Mesenchymal stem cell (in vitro differentiated cells and primary cell): ENCODE results near the gene USP36. TPM values are rescaled to one million over a fixed set of nuclear protein-coding genes. Genes with fewer than 3 reads are reported as not detected.
"Not testable (repeated sequence)": the region's sequence is repeated elsewhere in the genome, so short reads cannot be mapped to it uniquely, and the experiment has no call there.

Experiments used
- DNase-seq: peaks from one replicate; pipeline ENCODE4 v3.0.0-alpha.2; 2013
- H2AFZ ChIP-seq: one replicate; pipeline ENCODE4 v1.6.1; 2013; ENCODE audit warnings: low read depth, mild to moderate bottlenecking, control low read depth, inconsistent platforms, low read length, moderate library complexity
- H2AK5ac ChIP-seq: 2 replicates; pipeline ENCODE4 v1.6.1; 2013; ENCODE audit warnings: low read length, moderate library complexity, mild to moderate bottlenecking, inconsistent platforms; ENCODE audit not compliant: severe bottlenecking
- H2BK120ac ChIP-seq: one replicate; pipeline ENCODE4 v1.6.1; 2013; ENCODE audit warnings: low read depth, mild to moderate bottlenecking, inconsistent platforms, low read length, moderate library complexity
- H2BK12ac ChIP-seq, 2 experiments: one replicate each; pipeline ENCODE4 v1.6.1; 2013; ENCODE audit warnings: inconsistent platforms in 2 of 2, low read length in 2 of 2, mild to moderate bottlenecking in 2 of 2, moderate library complexity in 2 of 2, control low read depth in 1 of 2
- H2BK15ac ChIP-seq: one replicate; pipeline ENCODE4 v1.6.1; 2013; ENCODE audit warnings: mild to moderate bottlenecking, low read depth, inconsistent platforms; ENCODE audit not compliant: poor library complexity, severe bottlenecking
- H2BK5ac ChIP-seq: 2 replicates; pipeline ENCODE4 v1.6.1; 2013; ENCODE audit warnings: low read depth, mild to moderate bottlenecking, low read length, control low read depth, inconsistent platforms; ENCODE audit not compliant: poor library complexity, severe bottlenecking
- H3K14ac ChIP-seq, 2 experiments: one replicate each; pipeline ENCODE4 v1.6.1; 2013; ENCODE audit warnings: inconsistent platforms in 2 of 2, low read length in 2 of 2, control low read depth in 1 of 2, mild to moderate bottlenecking in 1 of 2, moderate library complexity in 1 of 2
- H3K18ac ChIP-seq, 2 experiments: one replicate each; pipeline ENCODE4 v1.6.1; 2013; ENCODE audit warnings: inconsistent platforms in 2 of 2, low read length in 2 of 2, control low read depth in 1 of 2, low read depth in 1 of 2, mild to moderate bottlenecking in 1 of 2
- H3K23ac ChIP-seq, 2 experiments: one replicate each; pipeline ENCODE4 v1.6.1; 2013; ENCODE audit warnings: inconsistent platforms in 2 of 2, low read length in 2 of 2, mild to moderate bottlenecking in 2 of 2, moderate library complexity in 2 of 2, control low read depth in 1 of 2
- H3K27ac ChIP-seq: 2 replicates; pipeline ENCODE4 v1.5.1; 2013; ENCODE audit warnings: mild to moderate bottlenecking, moderate library complexity, low read length, control low read depth, inconsistent platforms; ENCODE audit not compliant: poor library complexity, severe bottlenecking
- H3K27me3 ChIP-seq, 2 experiments: 2 replicates each; pipeline versions ENCODE4 v1.6.1 to v1.7.0; 2013; ENCODE audit warnings: low read length in 2 of 2, mild to moderate bottlenecking in 2 of 2, moderate library complexity in 2 of 2, control low read depth in 1 of 2, inconsistent platforms in 1 of 2; ENCODE audit not compliant: control insufficient read depth in 1 of 2, insufficient read depth in 1 of 2
- H3K36me3 ChIP-seq, 2 experiments: 2 replicates each; pipeline versions ENCODE4 v1.6.1 to v1.7.0; 2013; ENCODE audit warnings: low read length in 2 of 2, control low read depth in 1 of 2, inconsistent platforms in 1 of 2, low read depth in 1 of 2, mild to moderate bottlenecking in 1 of 2; ENCODE audit not compliant: insufficient read depth in 2 of 2, control insufficient read depth in 1 of 2
- H3K4ac ChIP-seq, 2 experiments: one replicate each; pipeline ENCODE4 v1.6.1; 2013; ENCODE audit warnings: inconsistent platforms in 2 of 2, low read length in 2 of 2, mild to moderate bottlenecking in 2 of 2, moderate library complexity in 2 of 2, control low read depth in 1 of 2, low read depth in 1 of 2
- H3K4me1 ChIP-seq: 2 replicates; pipeline ENCODE4 v1.6.1; 2013; ENCODE audit warnings: low read depth, low read length, control low read depth; ENCODE audit not compliant: control insufficient read depth, insufficient read depth
- H3K4me2 ChIP-seq: 2 replicates; pipeline ENCODE4 v1.6.1; 2013; ENCODE audit warnings: low read length, mild to moderate bottlenecking, inconsistent platforms; ENCODE audit not compliant: poor library complexity, severe bottlenecking
- H3K4me3 ChIP-seq, 2 experiments: 2 replicates each; pipeline versions ENCODE4 v1.5.1 to v1.7.0; 2013; ENCODE audit warnings: low read length in 2 of 2, mild to moderate bottlenecking in 2 of 2, control low read depth in 1 of 2, low read depth in 1 of 2; ENCODE audit not compliant: insufficient read depth in 1 of 2
- H3K79me1 ChIP-seq: replicated peaks from 2 replicates; pipeline ENCODE4 v1.6.1; 2013; ENCODE audit warnings: mild to moderate bottlenecking, control low read depth, low read length, inconsistent platforms; ENCODE audit not compliant: poor library complexity, severe bottlenecking
- H3K9ac ChIP-seq: 2 replicates; pipeline ENCODE4 v1.7.0; 2013; ENCODE audit warnings: mild to moderate bottlenecking, low read length, moderate library complexity
- H3K9me3 ChIP-seq: 2 replicates; pipeline ENCODE4 v1.7.0; 2013; ENCODE audit warnings: mild to moderate bottlenecking, low read length; ENCODE audit not compliant: control insufficient read depth
- H4K8ac ChIP-seq: one replicate; pipeline ENCODE4 v1.6.1; 2013; ENCODE audit warnings: inconsistent platforms, mild to moderate bottlenecking, low read length, moderate library complexity
- H4K91ac ChIP-seq: one replicate; pipeline ENCODE4 v1.6.1; 2013; ENCODE audit warnings: mild to moderate bottlenecking, low read length, inconsistent platforms
- WGBS: methylation state at CpG from one replicate; pipeline ENCODE4 v1.1.7; 2013; ENCODE audit warnings: mixed read lengths; 5-methylcytosine and 5-hydroxymethylcytosine counted together
- polyA plus RNA-seq, 2 experiments: library from polyadenylated mRNA; stranded (reverse); fragments of 200-250 nt; gene quantifications; one replicate each; pipeline ENCODE4 v1.2.3, GENCODE V29; 2013

Gene USP36
- 31.5 TPM for polyA plus RNA-seq (2013, experiment 1 of 2)
- 30.8 TPM for polyA plus RNA-seq (2013, experiment 2 of 2)

DNA sequence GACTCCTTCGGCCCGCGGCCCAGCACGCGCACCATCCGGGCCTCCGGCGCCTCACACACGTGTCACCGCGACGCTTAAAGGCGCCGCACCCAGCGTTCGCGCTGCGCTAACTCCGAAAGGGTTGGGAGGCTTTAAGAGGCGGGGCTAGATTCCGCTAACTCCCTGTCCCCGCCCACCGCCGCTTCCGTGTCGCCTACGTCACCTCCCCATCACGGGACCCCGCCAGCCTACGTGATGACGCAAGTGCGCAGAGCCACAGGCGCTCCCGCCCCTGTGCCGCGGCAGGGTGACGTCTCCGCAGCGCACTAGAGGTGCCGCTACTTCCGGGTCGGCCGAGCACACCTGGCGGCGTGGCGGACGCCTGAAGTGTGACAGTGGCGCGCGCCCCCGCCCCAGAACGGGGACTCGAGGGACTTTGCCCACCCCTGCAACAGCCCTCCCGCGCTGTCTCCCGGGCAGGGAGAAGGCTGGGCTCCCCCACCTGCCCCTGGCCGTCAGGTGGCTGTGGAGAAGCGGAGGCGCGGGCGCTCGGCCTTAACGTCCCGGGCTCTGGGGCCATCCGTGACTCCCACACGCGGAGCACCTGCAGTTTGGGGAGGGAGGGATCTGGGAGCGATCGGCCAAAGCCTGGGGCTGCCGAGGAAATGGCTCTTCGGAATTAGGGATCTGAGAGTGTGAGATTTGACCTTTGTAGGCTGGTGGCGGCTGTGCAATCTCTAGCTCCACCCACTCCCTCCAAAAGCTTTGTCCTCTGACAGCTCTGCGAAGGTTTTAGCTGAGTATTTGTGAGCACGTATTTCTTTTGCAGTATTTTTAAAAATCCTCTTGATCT, at the start of gene USP36:
TSS of gene USP36 (minus strand) at position 35 of the 832 bp plus-strand sequence. CDS start 4,451 bp downstream, outside the sequence.
- peaks cover 12% of the 10 kb centered on the region for H3K4me1 ChIP-seq
- H3K27me3 ChIP-seq = no peaks in the 10 kb centered on the region
- peak within 1 kb of the TSS in 1 of 2 experiments; percentile 66 for H2BK12ac ChIP-seq
- peak within 1 kb of the TSS; percentile 96 for H2BK120ac ChIP-seq
- H2AFZ ChIP-seq = peak within 1 kb of the TSS; percentile 87
- peak; percentile 99 for DNase-seq
- peak within 1 kb of the TSS; percentile 16 for H2AK5ac ChIP-seq
- H3K23ac ChIP-seq = peak within 1 kb of the TSS in 1 of 2 experiments; percentile 90
- no peaks in the 10 kb centered on the region for H3K9me3 ChIP-seq
- peak within 1 kb of the TSS; percentile 91 for H3K4me2 ChIP-seq
- H2BK15ac ChIP-seq = peak within 1 kb of the TSS; percentile 95
- H2BK5ac ChIP-seq = peak within 1 kb of the TSS; percentile 74
- peak within 1 kb of the TSS; percentile 99 for H3K9ac ChIP-seq
- H3K4me3 ChIP-seq = peak within 1 kb of the TSS; percentile 94 to 99
- peak within 1 kb of the TSS; percentile 84 for H4K91ac ChIP-seq
- WGBS = 1% methylated on average over 59 of the region's 74 CpGs
- peak within 1 kb of the TSS; percentile 16 to 87 for H3K4ac ChIP-seq
- H4K8ac ChIP-seq = peak within 1 kb of the TSS; percentile 98
- H3K18ac ChIP-seq = peak within 1 kb of the TSS; percentile 92
- H3K36me3 ChIP-seq = peaks cover 12 to 25% of the 10 kb centered on the region in 2 experiments
- peak within 1 kb of the TSS in 1 of 2 experiments; percentile 96 for H3K14ac ChIP-seq
- peaks cover 9% of the 10 kb centered on the region for H3K79me1 ChIP-seq
- H3K27ac ChIP-seq = peak within 1 kb of the TSS; percentile 54

GRCh38 chr17:78890096-78890495, 49.5 kb upstream of the USP36 start:
- H3K9ac ChIP-seq, H2BK5ac ChIP-seq, H3K4me2 ChIP-seq, DNase-seq, H2BK12ac ChIP-seq, H2BK120ac ChIP-seq, H3K14ac ChIP-seq, H3K23ac ChIP-seq, H2BK15ac ChIP-seq, H3K4ac ChIP-seq, H4K8ac ChIP-seq, H4K91ac ChIP-seq, H3K18ac ChIP-seq, H3K27me3 ChIP-seq, H2AK5ac ChIP-seq, H2AFZ ChIP-seq, H3K27ac ChIP-seq, H3K4me3 ChIP-seq, H3K9me3 ChIP-seq: not testable (repeated sequence)
- H3K79me1 ChIP-seq = peaks cover 55% of the 10 kb centered on the region
- H3K4me1 ChIP-seq = peaks cover 23% of the 10 kb centered on the region
- peaks cover 34 to 70% of the 10 kb centered on the region in 2 experiments for H3K36me3 ChIP-seq
- WGBS = 91% methylated on average over 10 of the region's 11 CpGs

GRCh38 chr17:78889531-78889930, 48.9 kb upstream of the USP36 start:
- no peak overlapping the region for H2BK15ac ChIP-seq
- H2AK5ac ChIP-seq = no peak overlapping the region
- H3K4ac ChIP-seq = no peak overlapping the region
- no peaks in the 10 kb centered on the region for H3K27me3 ChIP-seq
- H2BK120ac ChIP-seq = no peak overlapping the region
- no peak overlapping the region for H3K14ac ChIP-seq
- H4K8ac ChIP-seq = no peak overlapping the region
- H3K23ac ChIP-seq = no peak overlapping the region
- no peak overlapping the region for H3K4me3 ChIP-seq
- H3K4me2 ChIP-seq = no peak overlapping the region
- H3K9ac ChIP-seq = no peak overlapping the region
- no peak overlapping the region for H2AFZ ChIP-seq
- peaks cover 60% of the 10 kb centered on the region for H3K79me1 ChIP-seq
- H2BK12ac ChIP-seq = no peak overlapping the region
- no peak overlapping the region for H3K18ac ChIP-seq
- WGBS = 94% methylated on average over 8 of the region's 8 CpGs
- no peak for DNase-seq
- no peak overlapping the region for H4K91ac ChIP-seq
- peaks cover 38 to 72% of the 10 kb centered on the region in 2 experiments for H3K36me3 ChIP-seq
- H2BK5ac ChIP-seq = no peak overlapping the region
- peaks cover 29% of the 10 kb centered on the region for H3K4me1 ChIP-seq
- H3K27ac ChIP-seq = no peak overlapping the region
- no peaks in the 10 kb centered on the region for H3K9me3 ChIP-seq

DNA sequence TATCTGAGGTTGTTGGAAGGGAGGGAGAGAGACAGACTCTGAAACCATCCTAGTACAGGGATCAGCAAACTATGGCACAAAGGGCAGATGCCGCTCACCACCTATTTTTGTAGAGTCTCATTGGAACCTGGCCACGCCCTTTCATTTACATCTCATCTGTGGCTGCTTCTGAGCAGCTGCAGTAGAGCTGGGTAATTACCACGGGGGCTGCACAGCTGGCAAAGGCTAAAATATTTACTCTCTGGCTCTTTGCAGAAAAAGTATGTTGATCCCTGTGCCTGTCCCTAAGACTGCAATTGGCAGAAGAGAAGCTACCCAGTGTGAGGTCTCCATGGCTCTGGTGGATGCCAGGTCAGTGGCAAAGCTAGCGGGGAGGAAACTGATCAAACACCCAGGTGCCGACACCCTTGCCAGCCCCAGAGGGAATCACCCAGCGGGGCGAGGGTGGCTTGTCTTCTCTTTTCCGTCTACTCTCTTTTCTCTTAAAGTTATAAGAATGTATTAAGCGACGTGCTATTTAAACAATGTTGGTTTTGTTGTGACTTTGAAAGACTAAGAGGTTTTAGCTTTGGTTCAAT, 48.4 kb upstream of the USP36 start:
- H2BK15ac ChIP-seq = no peak overlapping the region
- no peak overlapping the region for H2AK5ac ChIP-seq
- peaks cover 38 to 70% of the 10 kb centered on the region in 2 experiments for H3K36me3 ChIP-seq
- no peak overlapping the region for H3K4me2 ChIP-seq
- peaks cover 59% of the 10 kb centered on the region for H3K79me1 ChIP-seq
- no peak for DNase-seq
- no peak overlapping the region for H2BK5ac ChIP-seq
- H2BK12ac ChIP-seq = no peak overlapping the region
- H4K91ac ChIP-seq = no peak overlapping the region
- H3K27me3 ChIP-seq = no peaks in the 10 kb centered on the region
- peaks cover 33% of the 10 kb centered on the region for H3K4me1 ChIP-seq
- H3K14ac ChIP-seq = no peak overlapping the region
- H3K23ac ChIP-seq = no peak overlapping the region
- H3K4ac ChIP-seq = no peak overlapping the region
- H3K9ac ChIP-seq = no peak overlapping the region
- H3K18ac ChIP-seq = peak overlapping the region in 1 of 2 experiments; percentile 16
- no peak overlapping the region for H3K4me3 ChIP-seq
- 94% methylated on average over 10 of the region's 10 CpGs for WGBS
- no peak overlapping the region for H3K27ac ChIP-seq
- no peak overlapping the region for H2BK120ac ChIP-seq
- H2AFZ ChIP-seq = no peak overlapping the region
- no peaks in the 10 kb centered on the region for H3K9me3 ChIP-seq
- H4K8ac ChIP-seq = no peak overlapping the region
